NCI-H2227 (cell line): ENCODE data around the gene C3orf62.

ENCODE experiments used
- DNase-seq: peaks from one replicate; lab custom pipeline; 2025; ENCODE audit not compliant: unreplicated experiment; lab: John Stamatoyannopoulos, UW

The C3orf62 gene

DNA sequence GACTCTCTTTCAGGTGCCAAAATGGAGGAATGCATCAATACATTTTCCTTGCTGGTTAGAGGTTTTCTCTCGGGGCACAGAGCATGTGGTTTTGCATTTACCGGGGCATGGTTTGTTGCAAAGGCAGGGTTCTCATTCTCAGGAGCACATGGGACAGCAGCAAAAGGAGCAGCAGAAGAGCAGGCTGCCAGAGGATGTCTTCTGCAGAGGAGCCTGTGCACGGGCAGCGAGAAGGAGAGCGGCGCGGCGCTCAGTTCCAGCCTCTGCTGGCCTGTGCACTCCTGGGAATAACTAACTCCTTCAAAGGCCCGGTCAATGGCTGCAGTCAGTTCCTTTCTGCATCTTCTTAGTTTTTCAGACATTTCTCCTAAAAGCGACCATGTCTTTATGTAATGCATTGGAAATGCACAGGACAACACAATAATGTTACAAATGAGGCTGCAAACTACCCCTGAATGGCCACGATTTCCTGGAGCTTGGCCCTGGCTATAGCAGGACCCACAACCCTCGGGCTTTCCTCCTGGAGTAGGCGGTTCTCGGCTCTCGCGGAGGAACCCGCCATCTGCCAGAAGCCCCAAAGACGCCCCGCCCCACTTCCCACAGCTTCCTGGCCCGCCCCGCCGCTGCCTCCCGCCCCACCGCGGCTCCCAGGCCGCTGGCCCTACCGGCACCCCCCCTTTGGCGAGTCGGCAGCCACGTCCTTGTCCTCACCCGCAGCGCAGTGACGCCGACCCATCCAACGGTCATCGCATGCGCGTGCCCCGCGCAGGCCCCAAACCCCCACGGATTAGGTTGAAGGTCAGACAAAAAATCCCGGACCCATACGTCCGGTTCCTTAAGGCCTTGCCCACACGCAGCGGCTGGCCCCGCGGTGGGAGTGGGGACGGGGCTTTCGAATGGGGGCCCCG lies at the start of gene C3orf62:
Gene C3orf62, minus strand, starts transcription at position 758 of the 908 bp plus-strand sequence. Its CDS starts 360 bp downstream, at position 398.
- no peak for DNase-seq

DNA sequence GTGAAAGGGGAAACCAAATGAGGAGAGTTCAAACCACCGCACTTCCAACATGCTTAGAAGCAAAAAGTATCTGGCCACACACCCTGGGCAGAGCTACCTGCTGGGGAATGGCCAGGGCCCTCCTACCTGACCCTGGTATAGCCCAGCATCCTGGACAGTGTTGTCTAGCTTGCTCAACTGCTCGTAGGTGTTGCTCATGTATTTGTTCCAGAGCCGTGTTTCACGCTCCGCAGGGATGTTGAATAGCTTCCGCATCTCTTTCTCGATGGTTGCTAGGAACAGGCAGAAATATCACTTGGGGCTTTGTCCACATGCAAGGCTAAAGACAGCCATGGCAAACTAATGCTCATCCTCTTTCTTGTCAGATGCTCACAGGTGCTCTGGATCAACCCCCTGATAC lies 47.7 kb upstream of the C3orf62 start:
- DNase-seq, result no peak

DNA sequence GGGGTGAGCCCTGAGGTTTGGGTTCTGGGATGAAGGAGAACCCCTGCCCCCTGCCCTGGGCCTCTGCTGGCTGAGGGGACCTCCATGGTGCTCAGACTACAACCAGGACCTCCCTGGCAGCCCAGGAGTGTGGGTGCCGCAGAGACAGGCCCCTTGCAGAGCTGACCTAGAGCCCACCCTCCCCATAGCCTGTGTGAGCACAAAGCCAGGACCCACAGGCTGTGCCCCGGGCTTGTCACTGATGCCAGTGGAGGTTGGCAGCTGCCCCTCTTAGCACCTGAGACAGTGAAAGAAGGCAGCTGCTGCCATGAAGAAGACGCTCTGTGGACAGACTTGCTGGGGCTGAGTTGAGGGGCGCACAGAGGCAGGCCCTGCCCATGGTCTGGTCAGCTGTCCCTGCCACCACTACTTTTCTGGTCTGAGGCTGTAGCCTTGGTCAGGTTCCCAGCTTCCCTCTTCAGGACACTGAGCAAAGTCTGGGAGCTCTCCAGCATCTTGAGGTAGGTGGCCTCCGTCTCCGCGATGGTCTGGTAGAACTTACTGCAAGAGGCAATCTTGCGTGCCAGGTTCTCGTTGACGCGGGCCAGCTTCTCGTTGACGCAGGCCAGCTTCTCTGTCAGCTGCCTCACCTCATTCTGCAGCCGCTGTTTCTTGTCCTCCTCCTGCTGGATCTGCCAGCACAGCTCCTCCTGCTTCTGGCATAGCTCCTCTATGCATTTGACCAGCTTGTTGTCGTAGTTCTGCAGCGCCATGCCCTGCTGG lies 39.8 kb upstream of the C3orf62 start:
- no peak for DNase-seq

DNA sequence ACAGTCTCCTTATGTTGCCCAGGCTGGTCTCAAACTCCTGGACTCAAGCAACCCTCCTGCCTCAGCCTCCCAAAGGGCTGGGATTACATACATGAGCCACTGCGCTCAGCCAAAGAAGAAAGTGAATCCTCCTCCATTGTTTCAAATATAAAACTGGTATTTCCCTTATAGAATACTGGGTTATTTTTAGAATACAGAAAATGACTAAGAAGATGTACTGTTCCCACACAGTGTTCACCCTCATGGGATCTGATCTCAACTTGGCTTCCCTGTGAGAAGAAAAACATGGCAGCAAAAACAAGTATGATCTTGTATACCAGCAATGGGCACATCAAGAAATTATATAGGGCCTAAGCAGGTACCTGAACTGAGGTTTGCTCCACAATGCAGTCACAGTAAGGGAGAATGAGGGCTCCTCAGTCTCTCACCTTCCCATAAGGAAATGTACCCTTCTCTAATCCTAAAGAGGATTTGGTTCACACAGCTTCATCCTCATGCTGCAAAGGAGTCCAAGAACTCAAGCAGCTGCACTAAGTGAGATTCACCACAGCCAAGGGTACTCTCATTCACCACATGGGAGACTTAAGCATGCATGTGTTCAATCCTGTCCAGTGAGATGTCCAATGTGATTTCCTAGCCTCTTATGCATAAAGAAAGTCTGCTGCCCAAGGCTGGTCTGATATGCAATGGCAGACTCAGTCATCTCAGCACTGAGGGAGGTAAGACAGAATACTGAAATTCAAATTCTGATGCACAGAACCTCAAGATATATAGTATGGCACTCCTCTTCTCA lies 37.1 kb upstream of the C3orf62 start:
- no peak for DNase-seq

DNA sequence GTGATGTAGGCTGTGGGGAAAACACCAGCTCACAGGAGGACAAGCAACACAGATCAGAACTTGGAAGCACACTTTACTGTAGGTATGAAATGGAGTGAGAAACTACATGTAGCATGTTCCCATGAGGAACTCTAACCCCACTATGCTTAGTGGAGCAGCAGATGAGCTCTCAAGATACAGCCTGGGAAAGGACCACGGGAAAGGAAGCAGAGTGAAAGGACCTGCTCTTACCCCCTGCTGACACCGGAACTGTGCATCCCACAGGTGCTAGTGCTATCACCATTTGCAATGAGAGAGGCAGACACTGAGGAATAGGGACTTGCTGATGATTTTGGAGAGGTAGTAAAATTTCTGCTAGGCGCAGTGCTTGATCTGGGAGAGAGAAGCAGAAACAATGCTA lies 34.3 kb upstream of the C3orf62 start:
- no peak for DNase-seq

DNA sequence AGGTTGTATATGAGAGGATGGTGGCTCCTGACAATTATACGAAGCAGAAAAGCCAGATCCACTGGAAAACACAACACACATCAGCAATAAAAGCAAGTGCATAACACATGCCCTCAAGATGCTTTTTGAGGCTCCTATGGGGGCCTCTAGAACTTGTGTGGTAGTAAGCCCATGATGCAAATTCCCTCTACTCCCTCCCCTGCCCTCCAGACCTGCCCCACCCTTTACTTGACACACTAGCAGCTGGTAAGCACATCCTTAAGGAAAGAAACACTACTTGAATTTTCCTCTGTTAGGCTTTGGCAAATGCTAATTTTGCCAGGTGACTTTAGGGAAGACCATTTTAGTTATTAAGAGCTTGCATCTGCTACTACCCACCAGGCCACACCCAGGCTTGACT lies 33.6 kb upstream of the C3orf62 start:
- DNase-seq, result no peak

DNA sequence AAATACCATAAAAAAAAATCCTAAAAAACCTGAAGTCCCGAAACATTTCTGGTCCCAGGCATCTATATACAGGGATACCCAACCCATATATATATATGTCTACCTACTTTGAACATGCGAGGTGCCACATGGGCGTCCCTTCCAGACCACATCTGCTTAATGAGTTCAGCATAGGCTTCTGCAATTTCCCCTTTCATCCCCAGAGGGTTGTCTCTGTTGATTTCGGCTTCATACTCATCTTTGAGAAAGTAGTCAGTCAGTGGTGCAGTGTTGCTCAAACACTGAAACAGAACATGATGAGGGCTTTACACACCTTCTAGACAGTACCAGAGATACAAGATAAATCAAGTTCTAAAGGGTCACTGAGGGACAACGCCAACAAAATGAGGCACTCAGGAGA lies 28.6 kb upstream of the C3orf62 start:
- no peak for DNase-seq

DNA sequence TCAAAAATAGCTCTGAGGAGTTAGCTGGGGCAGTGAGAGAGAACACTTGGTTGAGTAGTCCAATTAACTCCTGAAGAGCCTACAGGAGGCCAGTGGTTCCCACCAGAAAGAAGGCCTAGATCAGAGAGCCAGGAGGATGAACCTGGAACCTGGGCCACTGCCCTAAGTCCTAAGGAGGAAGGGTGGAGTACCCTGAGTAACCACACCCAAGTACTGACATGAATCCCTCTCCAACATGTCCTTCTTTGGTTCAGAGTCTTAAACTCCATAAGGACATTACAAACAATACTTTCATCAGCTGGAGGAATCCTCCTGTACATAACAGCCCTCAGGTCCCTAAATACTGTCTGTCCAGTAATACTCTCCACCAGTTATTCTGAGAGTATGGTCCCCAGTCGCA lies 25.6 kb upstream of the C3orf62 start:
- no peak for DNase-seq

DNA sequence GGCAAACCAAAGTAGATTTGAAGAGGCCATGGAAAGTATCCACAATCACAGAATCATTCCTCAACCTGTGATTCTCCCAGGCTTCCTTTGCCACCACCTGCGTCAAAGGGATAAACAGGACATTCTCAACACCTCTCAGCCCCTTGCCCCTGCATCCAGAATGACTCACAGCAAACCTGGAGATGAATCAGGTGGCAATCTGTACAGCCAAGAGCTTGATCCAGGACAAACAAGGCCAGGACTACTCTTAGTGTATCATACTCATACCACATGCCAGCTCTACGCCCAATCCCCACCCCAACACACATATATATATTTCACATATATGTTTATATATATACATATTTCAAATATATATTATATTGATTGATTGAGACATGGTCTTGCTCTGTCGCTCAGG lies 23.6 kb upstream of the C3orf62 start:
- no peak for DNase-seq

DNA sequence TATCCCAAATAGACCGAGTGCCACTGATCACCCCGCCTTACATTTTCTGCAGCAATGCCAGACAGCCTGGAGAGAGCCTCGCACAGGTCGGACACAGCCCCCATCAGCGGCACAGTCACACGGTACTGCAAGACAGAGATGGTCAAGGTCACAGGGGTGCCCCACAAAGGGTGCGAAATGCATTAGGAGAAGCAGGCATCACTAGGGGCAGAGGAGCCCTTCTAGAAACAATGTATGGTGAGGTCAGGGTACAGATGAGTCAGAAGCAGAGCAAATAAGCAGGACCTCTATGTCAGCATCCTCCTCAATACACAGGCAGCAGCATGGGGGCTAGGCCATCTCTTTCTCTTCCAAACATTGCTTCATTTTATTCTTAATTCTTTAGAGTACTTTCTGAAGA lies 21.5 kb upstream of the C3orf62 start:
- DNase-seq, result no peak

DNA sequence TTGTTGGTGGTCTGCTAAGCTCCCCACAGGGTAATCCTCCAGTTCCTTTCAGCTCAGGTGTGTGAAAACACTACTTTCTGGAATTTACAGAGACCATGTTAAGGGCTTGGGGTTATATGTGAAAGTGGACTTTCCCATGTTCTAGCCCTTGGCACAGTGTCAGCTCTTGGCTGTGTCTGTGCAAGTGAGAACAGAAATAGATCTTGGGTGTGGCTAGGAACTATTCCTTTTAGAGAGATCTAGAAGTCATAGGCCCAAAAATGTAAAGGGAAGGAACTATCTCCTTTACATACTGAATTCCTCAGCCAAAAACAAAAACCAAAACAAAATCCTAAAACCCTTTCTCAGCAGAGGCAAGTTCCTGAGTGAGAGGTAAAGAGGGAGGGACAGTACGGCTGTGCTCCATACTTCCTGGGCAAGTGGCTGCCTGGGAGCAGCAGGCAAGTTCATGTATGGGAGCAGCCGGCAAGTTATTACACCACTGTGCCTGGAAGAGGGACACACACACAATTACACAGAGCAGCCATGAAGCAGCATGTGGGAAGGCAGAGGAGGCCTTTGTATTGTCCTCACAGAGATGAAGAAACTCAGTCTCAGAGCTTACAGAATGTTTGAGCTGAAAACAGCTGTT lies 19.9 kb upstream of the C3orf62 start:
- no peak for DNase-seq

DNA sequence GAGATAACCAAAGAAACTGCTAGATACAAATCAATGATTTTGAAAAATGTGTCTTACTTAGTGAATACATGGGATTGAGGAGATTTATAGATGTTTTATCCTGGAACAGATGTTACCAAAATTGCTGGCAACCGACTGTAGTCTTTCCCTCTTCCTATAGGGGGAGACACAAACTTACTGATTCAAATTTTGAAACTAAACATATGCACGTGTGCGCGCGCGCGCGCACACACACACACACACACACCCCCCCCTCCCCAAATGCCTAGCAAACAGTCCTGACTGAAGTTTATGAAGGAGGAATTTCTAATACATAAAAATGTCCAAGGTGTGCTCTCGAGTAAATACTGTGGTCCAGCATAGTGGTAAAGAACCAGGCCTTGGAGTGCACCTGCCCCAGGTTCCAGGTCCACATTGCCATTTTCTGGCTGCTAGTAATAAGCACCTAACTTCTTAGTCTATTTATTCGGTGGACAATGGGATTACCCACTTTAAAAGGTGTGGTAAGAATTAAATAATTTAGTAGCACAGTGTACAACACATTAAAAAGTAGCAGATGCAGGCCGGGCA lies 18.5 kb upstream of the C3orf62 start:
- DNase-seq, result peak; percentile 20

DNA sequence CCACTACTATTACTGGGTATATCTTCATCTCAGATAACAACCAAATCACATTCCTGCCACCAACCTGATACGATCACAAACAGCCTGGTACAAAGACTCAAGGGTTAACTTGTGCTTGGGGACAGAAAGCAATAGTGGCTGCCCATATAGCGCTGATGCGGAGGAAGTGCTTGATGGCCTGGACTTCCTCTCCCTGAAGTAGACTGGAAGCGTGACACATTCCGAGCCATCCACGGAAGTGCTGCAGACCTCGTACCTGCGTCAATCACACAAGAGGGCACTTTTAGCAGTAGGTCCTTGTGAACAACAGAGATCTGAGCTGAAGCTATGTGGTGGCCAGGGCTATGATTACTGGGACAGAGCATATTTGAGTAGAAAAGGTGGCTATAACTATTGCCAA lies 17.3 kb upstream of the C3orf62 start:
- DNase-seq, result no peak

DNA sequence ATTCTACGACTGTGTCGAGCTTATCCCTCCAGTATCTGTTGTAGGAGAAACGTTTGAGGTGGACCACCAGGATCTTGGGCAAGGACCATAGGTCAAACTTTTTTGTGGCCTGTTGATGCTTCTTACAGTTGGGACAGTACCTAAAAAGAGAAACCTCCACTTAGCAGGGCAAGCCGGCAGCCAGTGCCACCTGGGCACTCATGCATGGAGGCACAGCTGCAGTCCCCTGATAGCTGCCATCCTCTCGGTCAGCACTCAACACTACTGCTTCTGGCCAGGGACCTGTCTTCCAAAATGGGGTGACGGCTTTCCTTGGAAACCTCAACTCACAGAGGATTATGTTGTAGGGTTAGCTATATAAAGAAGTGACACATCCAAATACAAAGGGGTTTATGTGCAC lies 7.0 kb upstream of the C3orf62 start:
- no peak for DNase-seq

DNA sequence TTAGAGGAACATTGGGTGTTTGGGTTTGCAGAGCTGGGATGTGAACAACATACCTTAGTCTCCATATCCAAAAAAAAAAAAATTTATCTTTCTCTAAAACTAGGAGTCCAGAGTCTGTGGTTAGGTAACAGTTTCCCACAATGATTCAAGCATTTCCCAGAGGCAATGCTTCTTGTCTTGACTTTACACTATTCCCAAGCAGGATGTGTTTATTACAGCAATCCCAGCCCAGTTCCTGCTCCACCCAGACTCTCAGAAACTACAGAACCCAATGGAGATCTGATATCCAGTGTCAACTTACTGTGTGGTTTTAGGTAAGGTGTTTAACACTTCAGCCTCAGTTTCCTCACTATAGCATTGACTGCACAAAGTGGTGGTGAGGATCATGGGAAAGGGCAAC lies 2.3 kb upstream of the C3orf62 start:
- DNase-seq, result no peak

DNA sequence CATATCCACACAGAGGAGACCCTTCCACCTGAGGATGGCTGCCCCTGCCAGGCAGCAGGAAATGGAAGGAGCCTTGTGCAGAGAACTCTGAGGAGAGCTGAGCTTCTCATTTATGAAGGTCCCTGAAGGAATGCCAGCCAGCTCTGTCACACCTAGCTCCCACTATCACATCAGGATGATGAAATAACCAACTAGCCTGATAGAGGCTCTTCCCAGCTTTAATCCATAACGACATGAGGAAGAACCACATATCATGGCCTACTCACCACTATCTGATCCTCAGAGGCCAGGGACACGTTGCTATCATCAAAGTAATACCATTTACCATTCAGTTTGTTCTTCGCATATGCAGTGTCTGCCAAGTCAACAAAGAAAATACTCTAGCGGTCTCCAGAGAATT lies 1.5 kb upstream of the C3orf62 start:
- no peak for DNase-seq

DNA sequence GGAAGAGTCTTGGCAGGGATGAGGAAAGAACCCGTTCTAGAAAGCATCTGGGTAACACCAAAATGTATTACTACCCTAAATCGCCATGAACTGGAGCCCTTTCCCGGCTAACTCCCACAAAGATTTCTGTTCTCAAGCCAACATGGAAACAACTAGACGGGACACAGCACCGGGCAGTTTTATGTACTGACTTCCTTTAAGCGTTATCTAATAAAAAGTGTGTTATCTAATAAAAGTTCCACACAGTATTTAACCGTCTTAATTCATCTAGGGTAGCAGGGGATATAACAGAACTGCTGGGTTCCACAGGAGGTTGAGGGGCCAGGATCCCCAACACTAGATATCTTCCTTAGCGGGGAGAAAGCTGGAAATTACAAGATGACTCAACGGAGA lies 347 bp upstream of the C3orf62 start:
- no peak for DNase-seq

DNA sequence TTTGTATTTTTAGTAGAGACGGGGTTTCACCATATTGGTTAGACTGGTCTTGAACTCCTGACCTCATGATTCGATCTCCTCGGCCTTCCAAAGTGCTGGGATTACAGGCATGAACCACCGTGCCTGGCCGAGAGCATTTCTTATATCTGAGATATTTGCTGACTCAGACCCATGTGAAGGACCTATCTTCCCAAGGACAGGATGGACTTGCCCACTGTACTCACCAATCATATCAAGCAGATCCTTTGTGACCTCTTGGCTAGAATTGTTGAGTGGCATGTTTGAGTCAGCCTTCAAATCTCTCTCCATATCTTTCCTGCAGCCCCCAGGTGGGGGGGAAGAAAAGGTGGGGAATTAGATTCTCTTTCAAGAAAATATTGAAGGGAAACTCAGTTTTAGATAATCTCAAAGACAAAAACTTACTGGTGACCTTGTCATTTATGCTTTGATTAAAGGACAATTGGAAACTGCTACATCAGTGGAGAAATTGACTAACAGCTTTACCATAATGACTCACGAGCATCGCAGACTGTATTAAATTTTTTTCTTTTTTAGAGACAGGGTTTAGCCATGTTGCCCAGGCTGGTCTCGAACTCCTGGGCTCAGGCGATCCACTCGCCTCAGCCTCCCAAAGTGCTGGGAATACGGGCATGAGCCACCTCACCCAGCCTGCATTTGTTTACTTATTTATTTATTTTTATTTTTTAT lies 3.1 kb downstream of the C3orf62 start:
- DNase-seq, result no peak

DNA sequence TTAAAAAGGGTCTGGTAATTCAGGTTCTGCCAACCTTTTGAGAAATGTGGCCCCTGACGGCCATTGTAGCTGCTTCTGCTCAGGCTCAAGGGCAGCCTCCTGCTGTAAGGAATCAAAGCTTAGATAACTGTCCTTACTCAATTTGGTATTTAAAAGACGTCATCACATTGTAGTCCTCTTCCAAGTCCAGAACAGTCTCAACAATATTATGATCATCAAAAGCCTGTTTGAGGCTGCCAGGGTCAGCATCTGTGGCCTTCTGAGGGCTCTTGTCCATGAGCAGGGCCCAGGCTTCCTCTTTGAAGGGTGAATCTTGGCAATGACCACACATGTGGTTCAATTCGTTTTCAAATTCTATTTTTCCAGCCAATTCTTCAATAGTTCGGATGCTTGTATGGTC lies 6.0 kb downstream of the C3orf62 start:
- DNase-seq, result no peak

DNA sequence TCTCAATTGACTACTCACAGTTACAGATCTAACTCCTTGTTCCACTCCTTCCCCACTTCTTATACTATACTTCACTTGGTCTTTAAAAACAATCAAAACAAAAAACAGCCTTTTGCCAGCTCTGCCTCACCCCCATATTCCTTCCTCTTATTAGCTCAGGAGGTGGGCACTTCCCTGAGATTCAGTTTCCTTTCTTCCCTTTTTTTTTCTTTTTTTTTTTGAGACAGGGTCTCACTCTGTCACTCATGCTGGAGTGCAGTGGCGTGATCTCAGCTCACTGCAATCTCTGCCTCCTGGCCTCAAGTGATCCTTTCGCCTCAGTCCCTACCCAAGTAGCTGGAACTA lies 6.9 kb downstream of the C3orf62 start:
- DNase-seq, result no peak
